ENCODE measurements around the gene GNLY.

GRCh38 chr2:85705680-85706039 is 11.5 kb downstream of the GNLY start:
- TF ChIP-seq CTCF (conservative IDR thresholded peaks at IDR 0.05; ENCODE audit: low read depth, low read length), result no peak
- no peak for TF ChIP-seq EZH2phosphoT487 (IDR thresholded peaks at IDR 0.05; ENCODE audit: borderline replicate concordance, low read length)
- TF ChIP-seq EZH2 (IDR thresholded peaks at IDR 0.05; ENCODE audit: low read length, unreplicated experiment), result no peak

All from PC-3 (cell line).